Dendritic cell treated with granulocyte-macrophage colony-stimulating factor and Interleukin-4, amounts not matched to agents 40 ng/mL and 50 ng/mL, for 4 days (primary cell): ENCODE measurements around the gene AMPD2.
"Not testable (repeated sequence)": the region's sequence is repeated elsewhere in the genome, so short reads cannot be mapped to it uniquely, and the experiment has no call there.

Source experiments
- H3K27ac Mint-ChIP-seq: one replicate; pipeline ENCODE4 v1.8.0; 2022; ENCODE audit warnings: mild to moderate bottlenecking, mixed read lengths
- H3K27me3 Mint-ChIP-seq: one replicate; pipeline ENCODE4 v1.8.0; 2022; ENCODE audit warnings: mild to moderate bottlenecking, mixed read lengths
- H3K36me3 Mint-ChIP-seq: one replicate; pipeline ENCODE4 v1.8.0; 2022; ENCODE audit warnings: low read depth, mixed read lengths
- H3K4me1 Mint-ChIP-seq: one replicate; pipeline ENCODE4 v1.8.0; 2022; ENCODE audit warnings: low read depth, mixed read lengths
- H3K4me3 Mint-ChIP-seq: one replicate; pipeline ENCODE4 v1.8.0; 2022; ENCODE audit warnings: mild to moderate bottlenecking, moderate library complexity, mixed read lengths
- H3K9me3 Mint-ChIP-seq: one replicate; pipeline ENCODE4 v1.8.0; 2022; ENCODE audit warnings: mixed read lengths
- intact Hi-C: fragments of 100-400 bp; cut with micrococcal nuclease; formaldehyde crosslinking; loops from one replicate; pipeline ENCODE4 v1.15.0; 2022

Gene AMPD2

GRCh38 chr1:109657970-109658369, 38.3 kb downstream of the AMPD2 start:
- intact Hi-C loops, result no loop called here
- Mint-ChIP-seq H3K27ac (peak overlapping the region; percentile 66), H3K4me1 (peaks cover 60% of the 10 kb centered on the region)

GRCh38 chr1:109658533-109659042, 39.0 kb downstream of the AMPD2 start:
- Mint-ChIP-seq H3K9me3 (no peaks in the 10 kb centered on the region), H3K4me3 (peak overlapping the region; percentile 21), H3K27ac (peak overlapping the region; percentile 66), H3K4me1 (peaks cover 60% of the 10 kb centered on the region), H3K36me3 (peaks cover 60% of the 10 kb centered on the region), H3K27me3 (peaks cover 9% of the 10 kb centered on the region)
- intact Hi-C loops, result no loop called here

More at GRCh38 chr1:109657970-109658369, 38.3 kb downstream of the AMPD2 start:
- Mint-ChIP-seq H3K9me3 (no peaks in the 10 kb centered on the region), H3K36me3 (peaks cover 59% of the 10 kb centered on the region), H3K27me3 (peaks cover 9% of the 10 kb centered on the region), H3K4me3 (no peak overlapping the region)

- Mint-ChIP-seq H3K27ac (no peak overlapping the region), H3K9me3 (no peaks in the 10 kb centered on the region), H3K27me3 (peaks cover 6% of the 10 kb centered on the region), H3K4me3 (no peak overlapping the region), H3K36me3 (peaks cover 60% of the 10 kb centered on the region), H3K4me1 (peaks cover 60% of the 10 kb centered on the region)
- intact Hi-C loops, result no loop called here
Measured at GRCh38 chr1:109659145-109659544, 39.5 kb downstream of the AMPD2 start.

- Mint-ChIP-seq H3K27me3 (peaks cover under 1% of the 10 kb centered on the region), H3K36me3 (peaks cover 61% of the 10 kb centered on the region), H3K4me3 (no peak overlapping the region), H3K4me1 (peaks cover 56% of the 10 kb centered on the region), H3K27ac (peak overlapping the region; percentile 67), H3K9me3 (no peaks in the 10 kb centered on the region)
- intact Hi-C loops, result no loop called here
Measured at GRCh38 chr1:109659997-109660690, 40.5 kb downstream of the AMPD2 start.

GRCh38 chr1:109660691-109661026, 41.0 kb downstream of the AMPD2 start:
- peaks cover 64% of the 10 kb centered on the region for H3K36me3 Mint-ChIP-seq
- H3K9me3 Mint-ChIP-seq, intact Hi-C loops, H3K27ac Mint-ChIP-seq, H3K4me3 Mint-ChIP-seq, H3K27me3 Mint-ChIP-seq: not testable (repeated sequence)
- H3K4me1 Mint-ChIP-seq, result peaks cover 50% of the 10 kb centered on the region

- H3K4me1 Mint-ChIP-seq, result peaks cover 43% of the 10 kb centered on the region
- H3K9me3 Mint-ChIP-seq, result no peaks in the 10 kb centered on the region
- no peak overlapping the region for H3K27ac Mint-ChIP-seq
- no peaks in the 10 kb centered on the region for H3K27me3 Mint-ChIP-seq
- intact Hi-C loops, result no loop called here
- H3K4me3 Mint-ChIP-seq, result no peak overlapping the region
- H3K36me3 Mint-ChIP-seq, result peaks cover 58% of the 10 kb centered on the region
Measured at GRCh38 chr1:109661391-109661790, 41.8 kb downstream of the AMPD2 start.

- no peak overlapping the region for H3K4me3 Mint-ChIP-seq
- H3K36me3 Mint-ChIP-seq, result peaks cover 39% of the 10 kb centered on the region
- H3K27ac Mint-ChIP-seq, result no peak overlapping the region
- no peaks in the 10 kb centered on the region for H3K27me3 Mint-ChIP-seq
- intact Hi-C loops, result no loop called here
- H3K9me3 Mint-ChIP-seq, result no peaks in the 10 kb centered on the region
- H3K4me1 Mint-ChIP-seq, result peaks cover 20% of the 10 kb centered on the region
Measured at GRCh38 chr1:109664671-109665070, 45.0 kb downstream of the AMPD2 start.

- H3K27me3 Mint-ChIP-seq, result peaks cover 2% of the 10 kb centered on the region
- no peak within 1 kb of the TSS for H3K27ac Mint-ChIP-seq
- H3K4me1 Mint-ChIP-seq, result peaks cover 9% of the 10 kb centered on the region
- H3K36me3 Mint-ChIP-seq, result peaks cover 12% of the 10 kb centered on the region
- H3K4me3 Mint-ChIP-seq, result peak within 1 kb of the TSS; percentile 58
- H3K9me3 Mint-ChIP-seq, result no peaks in the 10 kb centered on the region
- intact Hi-C loops, result no loop called here
Measured at GRCh38 chr1:109667452-109668122, 48.0 kb downstream of the AMPD2 start, which contains the start of gene GSTM2. GSTM2 (plus strand) TSS chr1:109668057; CDS start chr1:109668116, 59 bp downstream.

GRCh38 chr1:109668123-109668775, 48.6 kb downstream of the AMPD2 start:
- Mint-ChIP-seq H3K27me3 (peaks cover 2% of the 10 kb centered on the region), H3K9me3 (no peaks in the 10 kb centered on the region), H3K4me3 (peak overlapping the region; percentile 58), H3K4me1 (peaks cover 9% of the 10 kb centered on the region), H3K27ac (no peak overlapping the region), H3K36me3 (peaks cover 7% of the 10 kb centered on the region)
- intact Hi-C loops, result no loop called here

- H3K4me1 Mint-ChIP-seq, result peaks cover 9% of the 10 kb centered on the region
- intact Hi-C loops, result no loop called here
- H3K27me3 Mint-ChIP-seq, result peaks cover 2% of the 10 kb centered on the region
- no peak overlapping the region for H3K4me3 Mint-ChIP-seq
- H3K36me3 Mint-ChIP-seq, result peaks cover 7% of the 10 kb centered on the region
- no peak overlapping the region for H3K27ac Mint-ChIP-seq
- H3K9me3 Mint-ChIP-seq, result no peaks in the 10 kb centered on the region
Measured at GRCh38 chr1:109669246-109669948, 49.8 kb downstream of the AMPD2 start.

- intact Hi-C loops, H3K27ac Mint-ChIP-seq: not testable (repeated sequence)
Measured at GRCh38 chr1:109669949-109670302, 50.3 kb downstream of the AMPD2 start.

GRCh38 chr1:109671067-109671466, 51.4 kb downstream of the AMPD2 start:
- H3K27ac Mint-ChIP-seq, result no peak overlapping the region
- peaks cover 2% of the 10 kb centered on the region for H3K27me3 Mint-ChIP-seq
- no peaks in the 10 kb centered on the region for H3K36me3 Mint-ChIP-seq
- intact Hi-C loops, result no loop called here
- peaks cover 9% of the 10 kb centered on the region for H3K4me1 Mint-ChIP-seq
- no peaks in the 10 kb centered on the region for H3K9me3 Mint-ChIP-seq
- H3K4me3 Mint-ChIP-seq, result no peak overlapping the region

More at GRCh38 chr1:109669949-109670302, 50.3 kb downstream of the AMPD2 start:
- H3K27me3 Mint-ChIP-seq, H3K36me3 Mint-ChIP-seq, H3K4me3 Mint-ChIP-seq, H3K9me3 Mint-ChIP-seq, H3K4me1 Mint-ChIP-seq: not testable (repeated sequence)

GRCh38 chr1:109673861-109674260, 54.2 kb downstream of the AMPD2 start:
- H3K4me3 Mint-ChIP-seq, intact Hi-C loops, H3K27ac Mint-ChIP-seq, H3K36me3 Mint-ChIP-seq, H3K9me3 Mint-ChIP-seq, H3K27me3 Mint-ChIP-seq, H3K4me1 Mint-ChIP-seq: not testable (repeated sequence)
